ENCODE data around the gene MYOF.
"Not testable (repeated sequence)": the region's sequence is repeated elsewhere in the genome, so short reads cannot be mapped to it uniquely, and the experiment has no call there.

MYOF gene

DNA sequence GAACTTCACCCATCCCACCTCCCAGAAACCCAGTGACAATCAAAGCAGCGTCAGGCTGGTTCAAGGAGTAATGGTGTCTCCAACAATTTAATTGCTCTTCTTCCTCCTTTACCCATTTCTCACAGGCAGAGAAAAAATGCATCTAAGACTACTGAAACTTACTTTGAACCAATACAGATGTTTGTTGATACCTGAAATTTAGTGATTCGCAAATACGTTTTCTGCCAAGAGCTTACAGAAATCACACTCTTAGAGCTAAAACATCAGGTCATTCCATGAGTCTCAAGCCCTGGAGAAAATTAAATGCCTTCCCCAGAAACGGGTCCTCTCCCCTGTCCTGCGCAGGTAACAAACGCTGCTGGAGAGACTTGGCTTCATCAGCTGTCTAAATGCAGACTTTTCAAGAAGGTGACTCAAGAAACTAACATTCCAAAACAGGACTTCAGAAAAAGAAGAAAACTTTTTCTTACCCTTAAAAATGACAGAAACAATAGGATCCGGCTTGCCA is 443 bp downstream of the MYOF start:
- no peak for DNase-seq

DNA sequence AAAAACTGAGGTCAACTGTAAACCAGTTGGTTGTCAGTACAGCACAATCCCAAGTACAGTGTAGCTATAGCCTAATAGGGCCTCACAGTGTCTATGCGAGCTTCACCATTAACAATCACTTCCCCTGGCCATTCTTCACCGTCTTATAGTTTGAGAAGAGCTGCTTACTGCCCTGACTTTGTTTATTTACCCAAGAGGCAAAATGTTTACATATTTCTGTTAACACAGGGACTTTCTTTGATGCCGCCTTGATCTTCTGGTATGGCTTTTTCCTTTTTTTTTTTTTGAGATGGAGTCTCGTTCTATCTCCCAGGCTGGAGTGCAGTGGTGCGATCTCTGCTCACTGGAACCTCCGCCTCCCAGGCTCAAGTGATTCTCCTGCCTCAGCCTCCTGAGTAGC is 3.3 kb downstream of the MYOF start:
- no peak for DNase-seq

DNA sequence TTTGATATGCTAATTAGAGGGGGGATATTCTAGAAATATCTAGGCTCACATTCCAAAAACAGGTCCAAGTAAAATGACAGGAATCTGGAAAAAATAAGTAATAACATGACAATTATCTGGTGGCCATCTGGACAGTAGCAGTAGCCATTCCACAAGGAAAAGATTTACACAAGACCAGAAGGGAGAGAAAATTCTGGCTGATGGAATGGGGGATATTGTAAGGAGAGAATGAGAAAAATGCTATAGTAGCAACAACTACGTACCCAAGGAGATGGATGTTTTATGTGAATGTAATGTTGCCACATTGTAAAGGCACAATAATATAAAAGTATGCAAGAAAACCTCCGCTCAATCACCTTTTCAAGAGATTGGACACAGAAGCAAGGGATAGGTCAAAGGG is 5.4 kb downstream of the MYOF start:
- DNase-seq: no peak

DNA sequence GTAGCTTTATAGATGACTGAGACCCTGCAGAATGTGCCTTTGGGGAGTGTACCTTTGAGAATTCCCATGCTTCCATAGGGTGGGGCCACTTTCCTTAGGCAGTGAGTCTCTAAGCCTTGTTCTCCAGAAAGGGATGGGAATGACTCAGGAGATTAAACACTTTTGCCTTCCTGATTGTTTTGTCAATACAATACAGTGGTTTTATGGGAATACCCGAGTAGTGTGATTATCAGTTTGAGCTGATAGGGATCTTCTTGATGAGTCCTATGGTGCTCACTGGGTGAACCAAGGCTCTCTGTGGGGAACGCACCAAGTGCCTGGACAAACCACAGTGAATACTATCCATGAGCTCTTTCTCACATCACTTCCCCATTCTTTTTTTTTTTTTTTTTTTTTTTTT is 6.3 kb downstream of the MYOF start:
- DNase-seq: no peak

DNA sequence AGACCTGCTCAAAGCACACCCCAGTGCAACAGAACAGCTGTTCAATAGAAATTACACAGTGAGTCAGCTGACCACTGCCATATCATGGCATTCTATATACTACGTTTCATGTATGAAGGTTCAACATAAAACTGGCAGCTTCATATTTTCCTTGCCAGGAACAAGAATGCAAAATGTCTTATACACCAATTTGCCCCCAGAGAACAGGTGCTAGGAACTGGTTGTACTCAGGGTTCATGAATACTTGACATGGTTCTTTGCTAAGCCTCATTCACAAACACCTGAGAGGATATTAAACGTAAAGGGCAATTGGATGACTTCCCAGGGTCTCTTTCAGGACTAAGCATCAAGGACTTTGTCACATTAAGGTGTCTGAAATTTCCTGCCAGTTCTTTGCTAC is 6.9 kb downstream of the MYOF start:
- DNase-seq: no peak

DNA sequence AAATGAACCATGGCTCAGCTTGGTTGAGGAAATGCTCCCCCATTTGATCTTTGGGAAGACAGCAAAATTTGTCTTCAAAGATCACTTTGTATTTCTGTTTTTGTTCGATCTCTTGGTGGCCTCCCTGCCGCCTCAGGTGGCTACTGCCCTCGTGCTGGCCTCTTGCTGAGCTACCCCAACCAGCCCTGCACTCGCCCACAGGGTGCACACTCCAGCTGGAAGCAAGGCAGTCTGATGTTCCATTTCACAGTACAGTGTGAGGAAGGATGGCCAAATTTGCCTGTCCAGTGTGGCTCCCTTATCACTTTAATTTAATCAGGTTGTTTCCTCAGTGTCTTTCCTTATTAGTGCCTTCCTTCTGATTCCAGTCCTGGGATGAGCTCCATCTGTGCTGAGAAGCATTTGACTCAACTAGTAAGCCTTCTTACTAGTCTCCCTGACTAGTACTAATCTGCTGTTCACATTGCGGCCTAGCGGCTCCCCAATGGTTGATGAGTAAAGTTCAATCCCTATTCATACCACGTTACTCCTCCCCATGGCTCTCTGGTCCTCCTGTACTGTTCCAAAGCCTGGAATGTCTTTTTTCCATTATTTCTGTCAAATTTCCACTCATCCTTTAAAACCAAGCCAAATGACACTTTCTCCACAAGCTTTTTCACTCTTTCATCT is 8.2 kb downstream of the MYOF start:
- no peak for DNase-seq

DNA sequence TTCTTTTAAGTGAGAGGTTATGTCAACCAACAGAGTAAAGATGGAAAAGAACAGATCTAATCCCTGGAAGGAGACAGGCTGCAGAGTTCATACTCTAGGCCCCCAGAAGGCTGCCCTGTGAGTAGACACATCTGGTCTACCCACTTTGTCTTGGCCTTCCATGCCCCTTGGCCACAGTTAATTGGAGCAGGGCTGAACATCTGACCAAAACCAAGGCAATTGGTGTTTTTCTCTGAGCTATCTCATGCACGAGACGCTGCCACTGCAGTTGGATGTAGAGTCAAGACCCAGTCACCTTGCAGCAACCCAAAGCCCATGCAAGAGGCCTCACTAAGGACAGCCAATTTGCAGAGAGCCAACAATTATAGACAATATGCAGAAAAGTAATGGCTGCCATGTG is 9.0 kb downstream of the MYOF start:
- no peak for DNase-seq

DNA sequence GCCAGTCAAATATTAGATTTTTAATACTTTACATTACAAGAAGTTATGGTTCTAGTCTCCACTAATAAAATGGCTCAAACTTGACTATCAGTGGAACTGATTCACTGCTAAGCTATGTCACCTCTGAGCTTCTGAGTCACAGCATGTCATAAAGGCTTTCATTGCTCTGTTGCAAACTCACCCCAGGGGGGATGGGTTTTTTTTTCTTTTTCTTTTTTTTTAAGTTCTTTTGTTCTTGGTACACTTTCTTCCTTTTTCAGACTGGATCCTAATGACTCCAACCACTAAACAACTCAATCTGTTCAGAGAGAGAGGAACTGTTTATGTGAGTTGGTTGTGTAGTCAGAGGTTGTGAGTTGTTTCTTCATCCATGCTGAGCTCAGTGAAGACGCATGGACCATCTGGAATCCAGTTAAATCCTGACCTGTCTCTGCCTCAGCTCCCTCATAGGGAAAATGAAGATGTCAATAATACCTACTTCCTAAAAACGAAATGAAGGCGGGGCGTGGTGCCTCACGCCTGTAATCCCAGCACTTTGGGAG is 11.0 kb downstream of the MYOF start:
- peak; percentile 35 for DNase-seq

DNA sequence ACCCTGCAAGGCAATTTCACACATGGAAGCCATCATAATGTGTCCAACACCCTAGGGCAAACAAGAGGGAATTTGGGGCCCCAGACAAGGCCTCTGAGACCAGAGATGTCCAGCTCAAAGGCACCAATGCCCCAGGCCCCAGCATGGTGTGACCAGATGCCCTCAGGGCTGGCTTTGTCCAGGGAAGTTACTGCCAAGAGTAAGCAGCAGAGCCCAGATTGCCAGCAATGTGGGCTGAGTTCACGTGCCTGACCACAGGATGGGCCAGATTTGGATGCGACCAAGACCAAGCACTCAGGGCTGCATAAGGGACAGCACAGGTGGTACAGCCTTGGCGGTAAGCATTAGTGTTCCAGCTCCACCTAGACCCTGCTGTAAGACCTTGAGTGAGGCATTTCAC is 12.7 kb downstream of the MYOF start:
- DNase-seq: no peak

DNA sequence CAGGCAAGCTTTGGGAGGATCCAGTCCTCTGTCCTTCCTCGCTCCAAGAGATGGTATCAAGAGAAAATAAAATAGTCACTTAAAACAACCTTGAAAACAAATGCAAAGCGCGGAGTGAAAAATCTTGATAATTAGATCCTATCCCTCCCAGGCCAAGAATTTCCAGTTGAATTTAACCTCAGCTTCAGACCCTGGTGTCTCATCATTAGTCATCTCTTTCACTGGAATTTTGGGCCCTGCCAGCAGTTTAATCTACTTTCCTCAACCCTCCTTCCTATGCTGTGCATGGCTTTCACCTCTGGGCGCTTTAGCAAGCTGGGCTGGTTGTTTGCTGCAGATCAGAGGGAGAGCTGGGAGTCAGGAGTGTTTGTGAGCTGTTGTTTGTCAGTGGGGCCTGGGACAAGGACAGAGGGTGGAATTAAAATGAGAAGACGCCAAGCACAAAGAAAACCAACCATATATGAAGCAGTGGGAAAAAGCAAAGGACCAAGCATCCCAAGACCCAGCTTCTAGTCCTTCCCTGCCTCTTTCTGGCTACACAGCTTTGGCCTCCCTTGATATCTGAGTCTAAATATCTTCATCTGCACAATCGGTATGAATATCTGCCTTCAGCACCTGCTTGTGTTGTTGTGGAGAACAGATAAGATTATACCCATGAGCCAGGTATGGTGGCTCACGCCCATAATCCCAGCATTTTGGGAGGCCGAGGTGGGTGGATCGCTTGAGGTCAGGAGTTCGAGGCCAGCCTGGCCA is 13.5 kb downstream of the MYOF start:
- DNase-seq: no peak

DNA sequence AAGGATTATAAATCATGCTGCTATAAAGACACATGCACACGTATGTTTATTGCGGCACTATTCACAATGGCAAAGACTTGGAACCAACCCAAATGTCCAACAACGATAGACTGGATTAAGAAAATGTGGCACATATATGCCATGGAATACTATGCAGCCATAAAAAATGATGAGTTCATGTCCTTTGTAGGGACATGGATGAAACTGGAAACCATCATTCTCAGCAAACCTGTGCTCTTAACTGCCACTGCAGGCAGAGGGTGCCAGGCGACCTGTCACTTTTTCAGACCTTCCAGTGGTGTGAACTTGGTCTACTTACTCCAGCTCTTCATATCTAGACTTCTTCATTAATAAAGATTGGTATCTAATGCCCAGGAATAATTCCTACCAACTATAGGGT is 14.5 kb downstream of the MYOF start:
- DNase-seq: not testable (repeated sequence)

DNA sequence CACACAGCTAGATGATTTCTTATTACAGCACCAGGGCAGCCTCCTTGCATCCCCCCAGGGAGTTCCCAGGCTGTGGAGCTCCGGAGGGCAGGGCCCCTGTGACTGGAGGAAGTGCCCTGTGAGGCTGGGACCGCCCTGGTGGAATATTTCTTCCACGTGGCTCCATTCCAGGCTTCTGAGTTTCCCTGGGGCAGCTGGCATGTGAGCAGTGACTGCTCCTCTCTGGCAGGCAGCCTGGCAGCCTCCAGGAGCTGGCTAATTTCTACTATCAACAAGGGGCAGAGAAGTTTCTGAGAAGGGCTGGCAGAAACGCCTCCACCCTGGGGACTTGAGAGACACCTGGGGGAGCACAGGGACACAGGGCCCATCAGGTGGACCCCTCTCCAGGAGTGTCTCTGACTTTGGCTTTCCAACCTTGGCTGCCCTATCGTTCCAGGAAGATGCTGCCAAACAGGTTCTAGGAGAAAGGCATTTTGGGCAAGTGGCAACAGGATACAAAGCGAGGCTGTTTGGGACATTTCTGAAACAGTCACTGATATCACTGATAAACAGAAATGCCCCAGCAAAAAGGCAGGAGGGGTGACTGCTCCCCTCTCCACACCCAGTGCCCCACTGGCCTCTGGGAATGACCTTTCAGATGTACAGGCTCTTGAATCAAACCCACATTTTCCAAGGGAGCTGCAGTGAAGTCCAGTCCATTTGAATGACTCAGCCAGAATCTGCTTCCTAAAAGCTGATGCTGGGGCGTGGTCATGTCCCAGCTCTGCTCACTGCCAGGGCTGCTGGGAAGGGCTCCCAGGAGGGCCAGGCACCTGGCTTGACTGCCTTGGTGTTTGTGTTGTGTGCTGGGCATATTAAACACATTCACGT is 16.1 kb downstream of the MYOF start:
- no peak for DNase-seq

DNA sequence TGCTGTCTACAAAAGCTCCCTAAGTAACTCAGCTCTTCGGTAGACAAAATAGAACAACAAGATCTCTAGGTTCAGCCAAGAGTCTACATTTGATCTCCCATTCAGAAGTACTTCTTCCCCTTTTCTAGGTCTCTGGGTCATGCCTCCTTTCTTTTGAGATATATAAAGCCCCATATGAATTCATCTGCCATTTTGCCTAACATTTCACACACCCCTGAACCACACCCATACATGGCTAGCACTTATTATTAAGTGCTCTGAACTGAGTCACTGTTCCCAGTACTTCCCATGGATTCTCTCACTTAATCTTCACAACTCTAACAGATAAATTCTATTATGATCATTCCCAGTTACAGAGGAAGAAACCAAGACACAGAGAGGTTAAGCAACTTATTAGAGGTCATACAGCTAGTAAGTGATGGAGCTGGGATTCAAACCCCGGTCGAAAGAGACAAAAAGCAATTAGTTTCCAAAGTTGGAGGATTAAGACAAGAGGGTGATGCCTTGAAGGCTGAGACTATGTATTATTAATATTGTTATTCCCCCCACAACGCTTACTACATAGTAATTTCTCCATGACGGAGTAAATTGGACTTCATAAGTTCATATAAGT is 17.3 kb downstream of the MYOF start:
- DNase-seq: no peak

DNA sequence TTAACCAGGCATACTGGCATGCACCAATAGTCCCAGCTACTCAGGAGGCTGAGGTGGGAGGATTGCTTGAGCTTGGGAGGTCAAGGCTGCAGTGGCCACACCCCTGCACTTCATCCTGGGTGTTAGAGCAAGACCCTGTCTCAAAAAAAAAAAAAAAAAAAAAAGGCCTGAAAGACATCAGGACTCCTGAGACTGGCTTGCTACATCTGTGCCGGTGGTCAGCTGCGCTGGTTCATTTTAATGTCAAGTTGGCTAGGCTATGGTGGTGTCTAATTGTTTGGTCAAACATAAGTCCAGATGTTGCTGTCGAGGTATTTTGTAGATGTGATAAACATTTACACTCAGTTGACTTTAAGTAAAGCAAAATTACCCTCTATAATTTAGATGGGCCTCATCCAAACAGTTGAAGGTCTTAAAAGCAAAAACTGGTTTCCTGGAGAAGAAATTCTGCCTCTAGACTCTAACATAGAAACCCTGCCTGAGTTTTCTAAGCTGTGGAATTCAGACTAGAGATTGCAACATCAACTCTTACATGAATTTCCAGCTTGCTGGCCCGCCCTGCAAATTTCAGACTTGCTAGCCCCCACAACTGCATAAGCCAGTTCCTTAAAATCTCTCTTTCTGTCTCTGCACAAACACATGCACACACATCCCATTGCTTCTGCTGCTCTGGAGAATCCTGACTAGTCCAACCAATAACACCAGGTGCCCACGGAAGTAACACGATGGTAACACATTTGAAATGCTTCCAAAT is 18.2 kb downstream of the MYOF start:
- DNase-seq: no peak

DNA sequence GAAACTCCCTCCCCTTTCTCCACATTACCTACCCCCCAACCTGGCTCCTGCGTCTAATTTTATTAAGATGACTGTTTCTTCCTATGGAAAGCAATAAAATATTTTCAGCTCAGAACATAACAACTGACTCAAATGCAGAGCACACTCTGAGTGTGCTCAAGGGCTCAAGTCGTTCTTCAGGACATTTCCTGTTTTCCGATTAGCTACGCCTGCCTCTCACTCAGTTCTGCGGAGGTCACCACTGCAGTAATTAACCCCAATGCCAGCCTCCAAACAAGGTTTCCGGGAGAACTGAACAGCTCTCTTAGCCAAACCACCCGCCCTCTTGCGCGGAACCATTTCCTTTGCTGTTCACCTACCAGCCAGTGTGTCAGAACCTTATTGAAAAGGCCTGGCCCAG is 19.3 kb downstream of the MYOF start:
- peak; percentile 93 for DNase-seq

DNA sequence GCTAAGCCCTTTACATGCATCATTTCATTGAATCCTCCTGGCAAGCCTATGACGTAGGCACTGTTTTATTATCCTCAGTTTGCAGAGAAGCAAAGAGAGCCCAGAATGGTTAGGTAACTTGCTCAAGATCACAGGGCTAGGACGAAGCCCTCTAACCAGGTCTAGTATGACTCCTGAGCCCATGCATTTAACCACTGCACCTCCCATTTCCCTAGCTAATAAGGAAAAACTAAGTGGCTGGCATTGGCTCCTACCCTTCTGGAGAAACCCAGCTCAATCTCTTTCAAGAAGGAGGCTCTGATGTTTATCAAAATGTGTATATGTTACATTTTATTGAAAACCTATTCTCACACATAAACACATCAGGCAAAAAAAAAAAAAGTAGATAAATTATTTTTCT is 19.8 kb downstream of the MYOF start:
- DNase-seq: peak; percentile 30

DNA sequence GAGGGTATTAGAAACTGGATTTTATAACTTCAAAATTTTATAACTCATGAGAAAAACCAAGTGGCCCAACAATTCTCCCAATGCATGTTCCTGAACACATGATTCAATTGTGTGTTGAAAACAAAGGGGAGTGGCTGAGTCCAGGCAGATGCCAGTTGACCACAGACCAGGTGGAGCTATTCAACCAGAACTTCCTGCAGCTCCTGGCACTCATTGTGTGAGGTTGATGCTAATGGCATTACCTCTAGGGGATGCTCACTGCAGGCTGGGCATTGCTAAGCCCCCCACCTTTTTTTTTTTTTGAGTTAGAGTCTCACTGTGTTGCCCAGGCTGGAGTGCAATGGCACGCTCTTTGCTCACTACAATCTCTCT is 20.3 kb downstream of the MYOF start:
- peak; percentile 54 for DNase-seq

DNA sequence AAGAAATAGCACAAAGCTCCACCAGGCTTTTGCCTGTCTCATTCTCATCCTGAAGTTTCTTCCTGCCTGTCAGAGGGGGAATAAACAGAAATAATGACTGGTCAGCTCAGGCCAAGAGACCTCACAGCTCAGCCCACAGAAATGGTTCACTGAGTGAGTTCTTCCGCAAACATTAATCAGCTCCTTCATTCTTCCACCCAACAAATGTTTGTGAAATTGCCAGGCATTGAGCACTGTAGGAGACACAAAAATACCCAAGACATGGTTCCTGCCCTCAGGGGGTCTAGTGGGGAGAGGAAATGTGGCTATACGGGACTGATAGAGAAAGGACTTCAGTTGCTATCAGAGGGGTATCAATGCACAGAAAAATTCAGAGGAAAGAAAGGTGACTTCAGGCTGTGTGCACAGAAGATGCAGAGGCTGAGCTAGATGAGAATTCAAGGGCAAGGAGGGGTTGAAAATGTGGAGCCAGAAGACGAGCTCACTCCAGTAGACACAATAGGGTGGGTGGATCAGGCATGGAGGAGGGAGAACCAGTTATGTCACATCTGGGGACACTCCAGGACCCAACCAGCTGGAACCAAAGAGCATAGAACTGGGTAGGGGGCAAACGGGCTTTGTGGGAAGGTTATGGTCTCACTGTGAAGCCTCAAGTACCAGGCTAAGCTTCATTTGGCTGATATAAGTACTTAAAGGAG is 20.9 kb downstream of the MYOF start:
- no peak for DNase-seq

DNA sequence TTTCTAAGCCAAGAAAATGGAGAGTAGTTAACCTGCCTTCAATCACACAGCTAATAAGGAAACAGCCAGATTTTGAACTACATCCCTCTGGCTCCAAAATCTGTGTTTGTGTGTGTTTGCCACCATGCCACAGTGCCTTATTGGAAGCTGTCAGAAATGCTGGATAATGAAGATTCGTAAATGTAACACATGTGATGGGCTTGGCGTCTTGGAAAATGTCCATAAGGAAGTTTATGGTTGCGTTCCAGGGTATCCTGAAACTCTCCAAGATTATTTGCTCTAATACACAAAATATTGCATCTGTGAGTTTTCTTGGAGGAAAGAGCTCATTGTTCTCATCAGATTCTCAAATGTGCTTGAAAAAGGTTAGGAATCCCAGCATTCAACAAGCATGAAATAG is 22.7 kb downstream of the MYOF start:
- no peak for DNase-seq

DNA sequence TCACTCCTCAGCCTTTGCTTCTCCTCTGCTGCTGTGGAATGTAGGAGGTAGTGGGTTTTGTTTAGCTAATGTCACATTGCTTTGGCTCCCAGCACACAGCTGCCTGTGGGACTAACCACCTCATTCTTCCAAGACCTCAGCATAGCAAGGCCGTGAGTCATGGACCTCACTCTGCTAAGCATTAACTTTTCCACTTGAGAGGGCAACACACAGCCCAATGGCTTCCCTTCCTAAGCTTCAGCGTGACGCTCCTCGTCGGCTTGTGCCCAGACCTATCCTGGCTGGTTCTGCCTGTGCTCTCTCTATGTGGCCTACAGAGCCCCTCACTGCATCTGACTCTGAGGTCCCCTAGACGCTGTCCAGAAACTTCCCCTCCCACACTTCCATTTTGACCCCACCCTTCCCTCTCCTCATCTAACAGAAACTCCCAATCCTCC is 23.3 kb downstream of the MYOF start:
- no peak for DNase-seq

DNA sequence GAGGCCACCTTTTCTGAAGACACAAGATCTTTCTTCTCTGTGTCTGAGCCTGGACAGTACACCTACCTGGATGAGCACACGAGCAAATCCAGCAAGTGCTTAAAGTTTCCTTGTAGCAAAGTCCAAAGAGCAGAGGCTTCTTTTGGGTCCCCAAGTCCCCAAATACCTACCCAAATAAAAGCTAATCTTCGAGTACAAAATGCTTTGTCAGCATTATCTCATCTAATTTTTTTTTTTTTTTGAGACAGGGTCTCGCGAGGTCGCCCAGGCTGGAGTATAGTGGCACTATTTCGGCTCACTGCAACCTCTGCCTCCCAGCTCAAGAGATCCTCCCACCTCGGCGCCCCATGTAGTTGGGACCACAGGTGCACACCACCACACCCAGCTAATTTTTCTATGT is 24.6 kb downstream of the MYOF start:
- DNase-seq: no peak

DNA sequence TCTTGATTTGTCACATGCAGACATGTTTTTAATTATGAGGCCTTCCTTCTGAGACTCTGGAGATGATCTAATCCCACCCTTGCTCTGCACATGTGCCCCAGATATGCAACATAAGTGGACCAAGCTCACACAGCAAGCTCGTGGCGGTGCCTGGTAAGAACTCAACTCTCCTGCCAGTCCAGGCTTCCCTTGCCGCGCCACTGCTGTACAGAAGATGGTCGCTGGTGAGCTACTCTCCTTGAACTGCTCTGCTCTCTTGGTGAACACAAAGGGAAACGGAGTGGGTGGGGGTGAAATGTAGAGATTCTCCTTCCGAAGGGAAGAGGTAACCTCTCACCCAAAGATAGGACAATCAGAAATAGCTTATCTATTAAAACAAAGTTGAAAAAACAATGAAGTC is 25.7 kb downstream of the MYOF start:
- no peak for DNase-seq
